SH-SY5Y (cell line): ENCODE data around the gene HIGD1C.

Experiments
- GATA2 ChIP-seq: IDR thresholded peaks from 2 replicates; pipeline ENCODE4 v1.6.1; 2011; ENCODE audit warnings: mild to moderate bottlenecking, low read depth, low read length
- GATA3 ChIP-seq: IDR thresholded peaks from 2 replicates; pipeline ENCODE4 v1.6.1; 2011; ENCODE audit warnings: low read depth, mild to moderate bottlenecking, low read length, moderate library complexity

HIGD1C gene

GRCh38 chr12:50955697-50956096 lies 3.4 kb downstream of the HIGD1C start:
- no peak for TF ChIP-seq GATA2
- TF ChIP-seq GATA3 = no peak

GRCh38 chr12:50960130-50960529 lies 7.8 kb downstream of the HIGD1C start:
- no peak for TF ChIP-seq GATA3
- TF ChIP-seq GATA2 = no peak

- TF ChIP-seq GATA3 (no peak), GATA2 (no peak)
Measured at GRCh38 chr12:50961708-50962107, 9.4 kb downstream of the HIGD1C start.

- no peak for TF ChIP-seq GATA3
- no peak for TF ChIP-seq GATA2
Measured at GRCh38 chr12:50964432-50964831, 12.1 kb downstream of the HIGD1C start.

GRCh38 chr12:50971946-50972345 lies 19.6 kb downstream of the HIGD1C start:
- TF ChIP-seq GATA2 (no peak), GATA3 (no peak)

- no peak for TF ChIP-seq GATA2
- no peak for TF ChIP-seq GATA3
Measured at GRCh38 chr12:50979369-50980052, 27.2 kb downstream of the HIGD1C start.

- TF ChIP-seq GATA3 = no peak
- TF ChIP-seq GATA2 = no peak
Measured at GRCh38 chr12:50980545-50980944, 28.2 kb downstream of the HIGD1C start.

GRCh38 chr12:50981319-50982239 lies 29.2 kb downstream of the HIGD1C start:
- TF ChIP-seq GATA2 = no peak

GRCh38 chr12:50984586-50985298 lies 32.4 kb downstream of the HIGD1C start:
- TF ChIP-seq GATA3 (no peak), GATA2 (no peak)

- TF ChIP-seq GATA3 (no peak), GATA2 (no peak)
Measured at GRCh38 chr12:50985322-50985721, 33.0 kb downstream of the HIGD1C start.

- no peak for TF ChIP-seq GATA2
- TF ChIP-seq GATA3 = no peak
Measured at GRCh38 chr12:50986966-50987737, 34.8 kb downstream of the HIGD1C start.

GRCh38 chr12:50988051-50988450 lies 35.7 kb downstream of the HIGD1C start:
- TF ChIP-seq GATA3 = no peak
- TF ChIP-seq GATA2 = no peak

- no peak for TF ChIP-seq GATA2
- no peak for TF ChIP-seq GATA3
Measured at GRCh38 chr12:50988871-50989270, 36.5 kb downstream of the HIGD1C start.
